Keratinocyte (primary cell): ENCODE results near the gene SPATS2. TPM values are rescaled to one million over a fixed set of nuclear protein-coding genes. Genes with fewer than 3 reads are reported as not detected.

ENCODE experiments used
- DNase-seq: peaks from one replicate; pipeline ENCODE4 v3.0.0-alpha.2; 2011; ENCODE audit warnings: low read depth, missing footprints, low spot score
- FAIRE-seq: peaks from 2 replicates; lab custom pipeline; 2011; peaks lifted over from hg19 to GRCh38; lab: Jason Lieb, UNC
- H2AFZ ChIP-seq: 2 replicates; pipeline ENCODE4 v1.6.0; 2012; ENCODE audit warnings: low read length, control low read depth, inconsistent platforms; ENCODE audit not compliant: control insufficient read depth
- H3K27ac ChIP-seq: 2 replicates; pipeline ENCODE4 v1.5.1; 2011; ENCODE audit warnings: low read length; ENCODE audit not compliant: control insufficient read depth, insufficient read depth
- H3K27me3 ChIP-seq: 3 replicates; pipeline ENCODE4 v1.6.0; 2011; ENCODE audit warnings: low read length; ENCODE audit not compliant: control insufficient read depth, insufficient read depth; ENCODE audit errors: extremely low read depth
- H3K36me3 ChIP-seq, 2 experiments: 2 replicates in 1 of 2; 3 replicates in 1 of 2; pipeline ENCODE4 v1.5.1; 2011; ENCODE audit warnings: low read length in 2 of 2, mild to moderate bottlenecking in 1 of 2; ENCODE audit not compliant: control insufficient read depth in 2 of 2, insufficient read depth in 2 of 2; ENCODE audit errors: extremely low read depth in 1 of 2
- H3K4me1 ChIP-seq: 3 replicates; pipeline ENCODE4 v1.5.1; 2011; ENCODE audit warnings: low read length; ENCODE audit not compliant: control insufficient read depth, insufficient read depth; ENCODE audit errors: extremely low read depth
- H3K4me2 ChIP-seq: 3 replicates; pipeline ENCODE4 v1.6.0; 2011; ENCODE audit warnings: low read depth, low read length; ENCODE audit not compliant: control insufficient read depth, insufficient read depth; ENCODE audit errors: extremely low read depth
- H3K4me3 ChIP-seq, 3 experiments: fragments of 200-600 bp in 1 of 3; sonication (generic) in 1 of 3; 2 replicates in 2 of 3; 3 replicates in 1 of 3; pipeline ENCODE4 v1.5.1; 2011 to 2016; ENCODE audit warnings: low read length in 3 of 3, mild to moderate bottlenecking in 3 of 3, control low read depth in 2 of 3, inconsistent platforms in 1 of 3, low read depth in 1 of 3, mixed read lengths in 1 of 3, mixed run types in 1 of 3, moderate library complexity in 1 of 3; ENCODE audit not compliant: control insufficient read depth in 2 of 3, insufficient read depth in 2 of 3; ENCODE audit errors: extremely low read depth in 1 of 3
- H3K79me2 ChIP-seq: 2 replicates; pipeline ENCODE4 v1.6.0; 2012; ENCODE audit warnings: low read length; ENCODE audit not compliant: control insufficient read depth, insufficient read depth
- H3K9ac ChIP-seq: 3 replicates; pipeline ENCODE4 v1.6.0; 2011; ENCODE audit warnings: low read length; ENCODE audit not compliant: control insufficient read depth, insufficient read depth; ENCODE audit errors: extremely low read depth
- H3K9me1 ChIP-seq: 3 replicates; pipeline ENCODE4 v1.6.0; 2011; ENCODE audit warnings: low read length; ENCODE audit not compliant: control insufficient read depth, insufficient read depth; ENCODE audit errors: extremely low read depth
- H3K9me3 ChIP-seq: 2 replicates; pipeline ENCODE4 v1.5.1; 2012; ENCODE audit warnings: low read depth, low read length; ENCODE audit not compliant: control insufficient read depth
- H4K20me1 ChIP-seq: 3 replicates; pipeline ENCODE4 v1.6.0; 2011; ENCODE audit warnings: low read length; ENCODE audit not compliant: control insufficient read depth, insufficient read depth; ENCODE audit errors: extremely low read depth
- EZH2 ChIP-seq: IDR thresholded peaks from one replicate; pipeline ENCODE4 v1.6.1; 2012; ENCODE audit warnings: inconsistent platforms, mild to moderate bottlenecking, low read length, moderate library complexity
- dilution Hi-C: fragments of 300-500 bp; cut with MboI; formaldehyde crosslinking; loops from one replicate; pipeline ENCODE4 v1.7.0; 2020; ENCODE audit warnings: low sequenced_read_pairs; ENCODE audit not compliant: extremely low pct_ligation_motif_present
- polyA plus RNA-seq, 5 experiments: library from polyadenylated mRNA; depleted of rRNA in 3 of 5; stranded (reverse) in 3 of 5; stranded (forward) in 1 of 5; unstranded in 1 of 5; fragments of >200 nt; gene quantifications; 1 replicate in 1 of 5; 2 replicates in 3 of 5; 3 replicates in 1 of 5; pipeline versions ENCODE4 v1.2.1 to v1.2.3, GENCODE V29; 2011 to 2012; ENCODE audit warnings: missing spikeins in 2 of 5, low read depth in 1 of 5, low replicate concordance in 1 of 5
- TF ChIP-seq, protein P1 (sequence below), 3 experiments: IDR thresholded peaks in 1 of 3; conservative IDR thresholded peaks in 1 of 3; optimal IDR thresholded peaks in 1 of 3; 2 replicates in 2 of 3; 3 replicates in 1 of 3; pipeline versions ENCODE3 to v1.5.1; 2011; ENCODE audit warnings: low read length in 3 of 3, mild to moderate bottlenecking in 3 of 3, moderate library complexity in 2 of 3, control low read depth in 1 of 3, inconsistent platforms in 1 of 3; ENCODE audit not compliant: insufficient read depth in 2 of 3; ENCODE audit errors: extremely low read depth in 1 of 3

SPATS2 gene
- polyA plus RNA-seq, 1 donor (not counting 4 experiments of a cell fraction or from before 2014, with no cell fraction given): 47.9 TPM

DNA sequence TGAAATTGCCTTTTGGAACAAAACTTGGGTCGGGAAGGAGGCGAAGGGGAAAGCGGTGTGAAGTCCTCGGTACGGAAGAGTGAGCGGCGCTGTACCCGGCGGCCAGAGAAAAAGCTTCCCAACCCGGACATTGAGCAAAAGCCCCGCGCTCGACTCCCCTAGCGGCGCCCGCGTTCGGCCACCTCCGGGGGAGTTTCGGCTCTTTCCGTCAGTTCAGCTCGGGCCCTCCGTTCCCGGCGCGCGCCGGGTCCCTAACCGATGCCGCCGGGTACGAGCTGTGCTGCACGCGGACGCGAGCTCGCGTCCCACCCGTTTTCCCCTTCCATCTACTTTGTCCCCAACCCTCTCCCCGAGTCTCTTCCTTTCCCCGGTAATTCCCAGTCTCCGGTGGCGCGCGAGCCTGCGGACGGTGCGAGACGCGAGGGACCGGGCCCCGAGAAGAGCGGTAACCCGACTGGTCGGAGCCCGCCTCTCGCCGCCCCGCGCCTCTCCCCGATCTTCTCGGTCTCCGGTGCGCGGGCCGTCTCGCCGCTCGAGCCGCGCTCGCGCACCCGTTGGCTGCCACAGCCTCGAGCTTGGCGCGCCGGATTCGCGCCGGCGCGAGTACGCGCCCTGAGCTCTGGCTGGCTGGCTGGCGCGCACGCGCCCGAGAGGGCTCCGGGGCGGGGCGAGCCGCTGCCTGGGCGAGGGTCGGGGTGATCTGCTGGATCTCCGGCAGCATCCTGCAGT lies 446 bp upstream of the SPATS2 start:
- peak; percentile 56 for DNase-seq
- H3K4me3 ChIP-seq: peak overlapping the region; percentile 78 to 97 (median 91)
- H4K20me1 ChIP-seq: no peaks in the 10 kb centered on the region
- peak overlapping the region; percentile 91 for H3K27ac ChIP-seq
- peaks cover 33% of the 10 kb centered on the region for H3K4me1 ChIP-seq
- H3K27me3 ChIP-seq: no peaks in the 10 kb centered on the region
- H2AFZ ChIP-seq: peak overlapping the region; percentile 93
- dilution Hi-C loops: no loop called here
- peak overlapping the region; percentile 96 for H3K9ac ChIP-seq
- H3K9me3 ChIP-seq: no peaks in the 10 kb centered on the region
- no peaks in the 10 kb centered on the region for H3K9me1 ChIP-seq
- H3K79me2 ChIP-seq: peaks cover 48% of the 10 kb centered on the region
- no peak for TF ChIP-seq EZH2
- TF ChIP-seq, protein P1, sequence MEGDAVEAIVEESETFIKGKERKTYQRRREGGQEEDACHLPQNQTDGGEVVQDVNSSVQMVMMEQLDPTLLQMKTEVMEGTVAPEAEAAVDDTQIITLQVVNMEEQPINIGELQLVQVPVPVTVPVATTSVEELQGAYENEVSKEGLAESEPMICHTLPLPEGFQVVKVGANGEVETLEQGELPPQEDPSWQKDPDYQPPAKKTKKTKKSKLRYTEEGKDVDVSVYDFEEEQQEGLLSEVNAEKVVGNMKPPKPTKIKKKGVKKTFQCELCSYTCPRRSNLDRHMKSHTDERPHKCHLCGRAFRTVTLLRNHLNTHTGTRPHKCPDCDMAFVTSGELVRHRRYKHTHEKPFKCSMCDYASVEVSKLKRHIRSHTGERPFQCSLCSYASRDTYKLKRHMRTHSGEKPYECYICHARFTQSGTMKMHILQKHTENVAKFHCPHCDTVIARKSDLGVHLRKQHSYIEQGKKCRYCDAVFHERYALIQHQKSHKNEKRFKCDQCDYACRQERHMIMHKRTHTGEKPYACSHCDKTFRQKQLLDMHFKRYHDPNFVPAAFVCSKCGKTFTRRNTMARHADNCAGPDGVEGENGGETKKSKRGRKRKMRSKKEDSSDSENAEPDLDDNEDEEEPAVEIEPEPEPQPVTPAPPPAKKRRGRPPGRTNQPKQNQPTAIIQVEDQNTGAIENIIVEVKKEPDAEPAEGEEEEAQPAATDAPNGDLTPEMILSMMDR (optimal IDR thresholded peaks at IDR 0.05 in 1 of 3, IDR thresholded peaks at IDR 0.05 in 1 of 3, conservative IDR thresholded peaks at IDR 0.05 in 1 of 3; ENCODE audit: extremely low read depth in 1 of 3, insufficient read depth in 2 of 3, low read length in 3 of 3): peak in 2 of 3 experiments; percentile 0 to 14
- H3K4me2 ChIP-seq: peak overlapping the region; percentile 90
- peaks cover 0 to 2% of the 10 kb centered on the region in 2 experiments for H3K36me3 ChIP-seq
- no peak for FAIRE-seq

DNA sequence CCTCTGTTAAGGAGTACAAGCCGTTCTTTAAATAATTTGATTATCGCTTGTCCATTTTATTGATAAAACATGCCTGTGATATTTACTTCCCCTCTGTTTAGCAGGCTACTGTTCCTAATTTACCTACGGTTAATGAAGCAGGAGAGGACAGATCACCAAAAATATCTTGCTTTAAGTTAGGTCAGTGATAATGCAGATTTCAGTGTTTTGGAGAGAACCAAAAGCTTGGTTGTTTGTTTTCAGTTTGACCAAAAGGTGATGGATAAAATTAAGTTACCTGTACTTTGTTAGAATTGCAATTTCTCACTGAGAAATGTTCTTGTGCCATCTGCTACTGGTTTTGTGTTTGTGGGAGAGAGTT lies 958 bp downstream of the SPATS2 start:
- H3K9me1 ChIP-seq: no peaks in the 10 kb centered on the region
- H3K9me3 ChIP-seq: no peaks in the 10 kb centered on the region
- dilution Hi-C loops: no loop called here
- peak overlapping the region; percentile 78 to 97 (median 91) for H3K4me3 ChIP-seq
- TF ChIP-seq, protein P1 (optimal IDR thresholded peaks at IDR 0.05 in 1 of 3, IDR thresholded peaks at IDR 0.05 in 1 of 3, conservative IDR thresholded peaks at IDR 0.05 in 1 of 3; ENCODE audit: extremely low read depth in 1 of 3, insufficient read depth in 2 of 3, low read length in 3 of 3): no peak
- TF ChIP-seq EZH2: no peak
- FAIRE-seq (no peak), DNase-seq (no peak)
- H3K79me2 ChIP-seq: peaks cover 62% of the 10 kb centered on the region
- H3K4me2 ChIP-seq: peak overlapping the region; percentile 73
- H3K27ac ChIP-seq: peak overlapping the region; percentile 91
- peaks cover 33% of the 10 kb centered on the region for H3K4me1 ChIP-seq
- peak overlapping the region; percentile 96 for H3K9ac ChIP-seq
- no peaks in the 10 kb centered on the region for H3K27me3 ChIP-seq
- no peaks in the 10 kb centered on the region for H4K20me1 ChIP-seq
- peak overlapping the region; percentile 73 for H2AFZ ChIP-seq
- peaks cover 2% of the 10 kb centered on the region in 2 experiments for H3K36me3 ChIP-seq
